SK-MEL-5 (cell line): ENCODE data around the gene BATF2. TPM values are rescaled to one million over a fixed set of nuclear protein-coding genes. Genes with fewer than 3 reads are reported as not detected.
"Not testable (repeated sequence)": the region's sequence is repeated elsewhere in the genome, so short reads cannot be mapped to it uniquely, and the experiment has no call there.

Source experiments
- DNase-seq: peaks from one replicate; pipeline ENCODE4 v3.0.0-alpha.2; 2016; ENCODE audit warnings: low read depth, low spot score
- in situ Hi-C: cut with HindIII; loops from 2 replicates; pipeline ENCODE4 v1.10.0; 2016; ENCODE audit warnings: low sequenced_read_pairs, high pct_unique_total_duplicates, low pct_unique_long_range_greater_than_20kb
- polyA plus RNA-seq, 2 experiments: library from polyadenylated mRNA; depleted of rRNA; stranded (reverse); fragments of >200 nt; gene quantifications; 2 replicates each; pipeline ENCODE4 v1.2.3, GENCODE V29; 2015
- total RNA-seq: library from RNA; depleted of rRNA; stranded (reverse); fragments of >200 nt; shearing (Covaris generic); gene quantifications from 2 replicates; pipeline ENCODE4 v1.2.3, GENCODE V29; 2014; rRNA removed

The BATF2 gene, protein sequence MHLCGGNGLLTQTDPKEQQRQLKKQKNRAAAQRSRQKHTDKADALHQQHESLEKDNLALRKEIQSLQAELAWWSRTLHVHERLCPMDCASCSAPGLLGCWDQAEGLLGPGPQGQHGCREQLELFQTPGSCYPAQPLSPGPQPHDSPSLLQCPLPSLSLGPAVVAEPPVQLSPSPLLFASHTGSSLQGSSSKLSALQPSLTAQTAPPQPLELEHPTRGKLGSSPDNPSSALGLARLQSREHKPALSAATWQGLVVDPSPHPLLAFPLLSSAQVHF
- total RNA-seq = 0.43 and 0.45 TPM in 2 replicates
- polyA plus RNA-seq (2015; cell fraction: cytosol; rRNA removed) = 1.1 TPM in 2 replicates
- polyA plus RNA-seq (2015; cell fraction: nucleus; rRNA removed) = 0.85 and 16.9 TPM in 2 replicates

DNA sequence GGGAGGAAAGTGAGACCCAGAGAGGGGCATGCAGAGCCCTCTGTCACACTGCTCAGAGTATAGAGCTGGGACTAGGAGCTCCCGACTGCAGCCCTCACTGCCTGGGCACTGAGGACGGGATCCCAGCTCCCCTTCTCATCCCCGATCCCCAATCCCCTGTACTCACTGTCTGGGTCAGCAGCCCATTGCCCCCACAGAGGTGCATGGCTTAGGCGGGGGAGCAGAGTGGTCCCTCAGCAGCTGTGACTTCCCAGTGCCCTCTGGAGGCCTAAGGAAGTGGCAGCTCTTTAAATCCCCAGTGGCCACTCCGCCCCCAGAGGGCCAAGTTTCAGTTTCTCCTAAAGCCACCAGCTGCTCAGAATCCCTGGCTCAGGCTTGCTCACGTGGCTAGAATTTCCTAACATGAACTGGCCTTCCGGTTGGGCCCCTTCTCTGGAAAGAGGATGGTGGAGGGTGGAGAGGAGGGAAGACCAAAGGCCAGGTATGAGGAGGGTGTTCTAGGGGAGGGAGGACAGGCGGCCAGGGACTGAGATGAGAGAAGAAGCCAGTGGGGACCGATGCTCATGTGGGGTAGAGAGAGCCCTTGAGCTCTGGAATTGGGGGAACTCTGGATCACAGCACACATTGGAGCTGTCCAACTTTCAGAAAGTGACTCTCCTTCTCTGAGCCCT lies at the start of gene BATF2:
BATF2 (minus strand) TSS at position 262 of the 671 bp plus-strand sequence; CDS start at position 205, 57 bp downstream.
- peak; percentile 62 for DNase-seq

GRCh38 chr11:65045728-65046127 lies 49.0 kb upstream of the BATF2 start:
- in situ Hi-C loops = no loop called here
- no peak for DNase-seq

More for the DNA sequence above, at the start of gene BATF2:
- in situ Hi-C loops = no loop called here

GRCh38 chr11:65045061-65045460 lies 48.3 kb upstream of the BATF2 start:
- in situ Hi-C loops = no loop called here
- DNase-seq = no peak

- in situ Hi-C loops = no loop called here
- DNase-seq = no peak
Measured at GRCh38 chr11:65043881-65044501, 47.2 kb upstream of the BATF2 start.

DNA sequence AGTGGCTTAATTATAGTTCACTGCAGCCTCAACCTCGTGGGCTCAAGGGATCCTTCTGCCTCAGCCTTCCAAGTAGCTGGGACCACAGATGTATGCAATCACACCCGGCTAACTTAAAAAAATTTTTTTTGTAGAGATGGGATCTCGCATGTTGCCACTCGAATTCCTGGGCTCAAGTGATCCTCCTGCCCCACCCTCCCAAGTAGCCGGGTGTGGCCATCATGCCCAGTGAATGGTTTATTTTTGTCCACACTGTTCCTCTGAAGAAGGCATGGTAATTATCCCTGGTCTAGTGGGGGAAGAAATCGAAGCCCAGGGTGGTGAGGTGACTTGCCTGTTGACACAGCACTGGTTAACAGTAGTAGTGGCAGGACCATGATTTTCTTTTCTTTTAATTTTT lies 46.1 kb upstream of the BATF2 start:
- in situ Hi-C loops = no loop called here
- DNase-seq = no peak

DNA sequence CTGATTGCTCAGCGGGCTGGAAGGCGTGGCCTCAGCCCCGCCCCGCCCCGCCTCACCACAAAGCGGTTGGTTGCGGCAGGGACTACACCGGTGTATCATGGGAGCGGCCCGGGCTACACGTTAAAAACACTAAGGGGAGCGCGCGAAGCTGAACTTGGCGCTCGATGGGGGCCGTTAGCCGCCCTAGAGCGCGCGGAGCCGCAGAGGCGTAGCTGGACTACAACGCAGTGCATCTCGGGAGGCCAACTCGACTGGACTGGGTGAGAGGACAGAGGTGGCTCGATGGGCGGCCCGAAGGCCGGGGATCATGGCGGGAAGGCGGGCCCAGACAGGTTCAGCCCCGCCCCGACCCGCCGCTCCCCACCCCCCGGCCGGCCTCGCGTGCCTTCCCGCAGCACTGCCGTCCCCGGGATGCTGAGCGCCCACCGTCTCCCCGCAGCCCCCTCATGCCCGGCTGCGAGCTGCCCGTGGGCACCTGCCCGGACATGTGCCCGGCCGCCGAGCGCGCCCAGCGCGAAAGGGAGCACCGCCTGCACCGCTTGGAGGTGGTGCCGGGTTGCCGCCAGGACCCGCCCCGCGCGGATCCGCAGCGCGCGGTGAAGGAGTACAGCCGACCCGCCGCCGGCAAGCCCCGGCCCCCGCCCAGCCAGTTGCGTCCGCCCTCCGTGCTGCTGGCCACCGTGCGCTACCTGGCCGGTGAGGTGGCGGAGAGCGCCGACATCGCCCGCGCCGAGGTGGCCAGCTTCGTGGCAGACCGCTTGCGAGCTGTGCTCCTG lies 44.3 kb upstream of the BATF2 start, which contains the start of gene SAC3D1:
SAC3D1 (plus strand) TSS at position 364 of the 776 bp plus-strand sequence; CDS start at position 447, 83 bp downstream.
- peak; percentile 94 for DNase-seq
- in situ Hi-C loops = no loop called here

- in situ Hi-C loops = no loop called here
- no peak for DNase-seq
Measured at GRCh38 chr11:65040520-65040846, 43.7 kb upstream of the BATF2 start.

- in situ Hi-C loops = no loop called here
- DNase-seq = no peak
Measured at GRCh38 chr11:65036931-65037330, 40.2 kb upstream of the BATF2 start.

DNA sequence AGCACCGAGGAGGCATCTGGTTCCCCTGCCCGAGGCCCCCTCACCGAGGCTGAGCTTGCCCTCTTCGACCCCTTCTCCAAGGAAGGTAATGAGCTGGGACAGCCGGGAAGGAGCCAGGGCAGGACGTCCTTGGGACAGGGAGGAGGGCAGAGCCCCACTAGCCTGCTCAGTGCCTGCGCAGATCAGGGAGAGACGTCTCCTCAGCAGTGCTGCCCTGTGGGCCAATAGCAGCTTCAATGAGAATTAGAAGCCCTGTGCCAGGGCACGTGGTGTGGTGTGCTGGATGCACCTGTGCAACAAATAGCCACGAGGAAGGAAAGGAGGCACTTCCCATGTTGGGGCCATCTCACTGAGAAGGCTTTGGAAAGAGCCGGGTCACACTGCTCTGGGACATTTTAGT lies 38.8 kb upstream of the BATF2 start:
- in situ Hi-C loops = no loop called here
- DNase-seq = no peak

DNA sequence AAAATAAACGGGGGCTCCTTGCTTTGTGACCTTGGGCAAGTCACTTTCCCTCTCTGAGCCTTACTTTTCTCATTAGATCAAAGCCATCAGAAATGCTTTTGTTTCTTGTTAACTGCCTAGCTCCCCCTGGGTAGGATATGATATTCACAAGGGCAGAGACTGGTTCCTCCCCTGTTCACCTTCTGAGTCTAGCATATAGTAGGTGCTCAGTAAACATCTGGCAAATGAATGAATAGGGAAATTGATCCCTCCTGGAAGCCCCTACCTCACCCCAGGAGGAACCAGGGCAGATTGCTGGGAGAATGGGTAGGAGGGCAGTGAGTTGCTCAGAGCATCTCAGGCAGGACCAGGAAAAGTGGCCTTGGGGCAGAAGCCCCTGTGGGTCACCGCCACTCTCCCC lies 37.7 kb upstream of the BATF2 start:
- in situ Hi-C loops = no loop called here
- no peak for DNase-seq

GRCh38 chr11:65032216-65032615 lies 35.4 kb upstream of the BATF2 start:
- in situ Hi-C loops = no loop called here
- no peak for DNase-seq

DNA sequence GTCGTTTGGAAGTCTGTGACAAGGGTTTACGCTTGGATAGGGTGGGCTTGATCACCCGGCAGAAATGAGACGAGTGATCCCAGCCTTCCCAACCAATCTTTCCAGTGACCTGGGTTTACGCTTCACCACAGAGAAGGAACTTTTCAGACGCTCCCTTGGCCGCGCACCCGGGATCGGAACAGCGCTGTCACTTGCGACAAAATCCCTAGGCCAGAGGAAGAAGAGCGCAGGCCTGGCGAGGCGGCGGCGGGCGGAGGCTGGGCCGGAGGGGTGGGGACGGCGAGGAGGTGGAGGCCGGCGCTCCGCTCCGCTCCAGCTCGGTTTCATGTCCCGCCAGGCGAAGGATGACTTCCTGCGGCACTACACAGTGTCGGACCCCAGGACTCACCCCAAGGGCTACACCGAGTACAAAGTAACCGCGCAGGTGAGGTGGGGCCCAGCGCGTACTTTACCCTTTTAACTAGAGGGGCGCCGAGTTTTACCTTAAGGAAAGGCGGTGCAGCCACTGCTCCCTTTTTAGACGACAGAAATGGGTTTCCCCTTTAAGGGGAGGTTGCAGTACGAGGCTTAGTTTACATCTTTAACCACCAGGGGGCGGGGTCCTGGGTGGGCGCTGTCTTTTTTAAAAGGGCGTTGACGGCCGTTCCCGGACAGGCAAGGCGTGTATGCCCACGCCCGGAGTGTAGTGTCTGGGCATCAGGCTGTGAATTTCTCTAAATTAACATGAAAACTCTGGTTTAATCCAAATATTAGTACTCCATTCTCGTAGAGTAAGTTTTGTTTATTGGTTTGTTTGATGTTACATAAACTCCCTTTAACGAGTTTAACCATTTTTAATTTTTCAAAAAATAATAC lies 30.7 kb upstream of the BATF2 start, which contains the start of gene SNX15:
SNX15 (plus strand) TSS at position 227 of the 855 bp plus-strand sequence; CDS start at position 326, 99 bp downstream.
- peak; percentile 93 for DNase-seq
- in situ Hi-C loops = no loop called here

GRCh38 chr11:65026810-65027209 lies 30.0 kb upstream of the BATF2 start:
- in situ Hi-C loops = no loop called here
- DNase-seq = no peak

DNA sequence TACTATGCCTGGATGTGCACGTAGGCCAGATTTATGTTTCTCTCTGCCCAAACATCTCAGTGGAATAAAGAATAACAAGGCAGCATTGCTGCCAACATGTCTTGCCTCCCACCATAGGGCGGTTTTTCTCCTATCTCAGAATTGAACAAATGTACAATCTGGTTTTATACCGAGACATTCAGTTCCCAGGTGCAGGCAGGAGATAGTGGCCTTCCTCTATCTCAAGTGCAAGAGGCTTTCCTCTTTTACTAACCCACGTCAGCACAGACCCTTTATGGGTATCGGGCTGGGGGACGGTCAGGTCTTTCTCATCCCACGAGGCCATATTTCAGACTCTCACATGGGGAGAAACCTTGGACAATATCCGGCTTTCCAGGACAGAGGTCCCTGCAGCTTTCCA lies 26.7 kb upstream of the BATF2 start:
- not testable (repeated sequence) for DNase-seq

GRCh38 chr11:65021509-65021908 lies 24.7 kb upstream of the BATF2 start:
- in situ Hi-C loops = no loop called here
- no peak for DNase-seq

More for the DNA sequence above, 26.7 kb upstream of the BATF2 start:
- in situ Hi-C loops = not testable (repeated sequence)

- in situ Hi-C loops = no loop called here
- DNase-seq = no peak
Measured at GRCh38 chr11:65021003-65021402, 24.2 kb upstream of the BATF2 start.

GRCh38 chr11:65019824-65020223 lies 23.1 kb upstream of the BATF2 start:
- in situ Hi-C loops = no loop called here
- no peak for DNase-seq
